ENCODE results near the gene PNMA8A. TPM values are rescaled to one million over a fixed set of nuclear protein-coding genes. Genes with fewer than 3 reads are reported as not detected.
"Not testable (repeated sequence)": the region's sequence is repeated elsewhere in the genome, so short reads cannot be mapped to it uniquely, and the experiment has no call there.

Gene PNMA8A
- total RNA-seq, 1 experiment from 2014 or later: not detected

DNA sequence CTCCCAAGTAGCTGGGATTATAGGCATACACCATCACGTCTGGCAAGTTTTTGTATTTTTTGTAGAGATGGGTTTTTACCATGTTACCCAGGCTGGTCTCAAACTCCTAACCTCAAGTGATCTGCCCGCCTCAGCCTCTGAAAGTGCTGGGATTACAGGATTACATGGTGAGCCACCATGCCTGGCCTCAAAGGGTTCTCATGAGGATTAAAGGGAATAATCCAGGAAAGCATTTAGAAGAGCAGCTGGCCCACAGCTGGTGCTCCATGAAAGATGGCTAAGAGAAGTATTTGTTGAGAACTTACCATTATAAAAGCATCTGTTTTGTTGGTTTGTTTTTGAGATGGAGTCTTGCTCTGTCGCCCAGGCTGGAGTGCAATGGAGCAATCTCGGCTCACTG is 25.5 kb upstream of the PNMA8A start:
- H3K4me3 ChIP-seq (replicated peaks in 1 of 2; ENCODE audit: low read depth in 1 of 2, low read length in 2 of 2); ATAC-seq; BruUV-seq (replicated peaks); H3K9me2 ChIP-seq (ENCODE audit: insufficient read depth); H4K20me1 ChIP-seq (ENCODE audit: insufficient read depth); H3K9ac ChIP-seq (ENCODE audit: low read length); H3K4me2 ChIP-seq (ENCODE audit: low read length); H3K9me3 ChIP-seq (ENCODE audit: control insufficient read depth in 1 of 2, insufficient read depth in 1 of 2, low read depth in 1 of 2, low read length in 2 of 2); H2AFZ ChIP-seq (ENCODE audit: low read depth, low read length, poor library complexity, severe bottlenecking); intact Hi-C loops (cut with micrococcal nuclease); CTCF ChIA-PET; H3K27ac ChIP-seq (ENCODE audit: low read depth, low read length); H3K79me2 ChIP-seq (ENCODE audit: insufficient read depth, low read length); POLR2A ChIA-PET; H3K36me3 ChIP-seq (ENCODE audit: control insufficient read depth in 1 of 2, insufficient read depth in 2 of 2, low read length in 2 of 2); DNase-seq (ENCODE audit: low read depth, low spot score); H3K4me1 ChIP-seq (ENCODE audit: control insufficient read depth in 1 of 2, insufficient read depth in 2 of 2, low read length in 2 of 2); RAD21 ChIA-PET (ENCODE audit: low non-redundant PET in 1 of 2, low total read pairs in 2 of 2, uncharacterized antibody in 2 of 2, unreplicated experiment in 2 of 2); H3K27me3 ChIP-seq (ENCODE audit: insufficient read depth, low read length): not testable (repeated sequence)

DNA sequence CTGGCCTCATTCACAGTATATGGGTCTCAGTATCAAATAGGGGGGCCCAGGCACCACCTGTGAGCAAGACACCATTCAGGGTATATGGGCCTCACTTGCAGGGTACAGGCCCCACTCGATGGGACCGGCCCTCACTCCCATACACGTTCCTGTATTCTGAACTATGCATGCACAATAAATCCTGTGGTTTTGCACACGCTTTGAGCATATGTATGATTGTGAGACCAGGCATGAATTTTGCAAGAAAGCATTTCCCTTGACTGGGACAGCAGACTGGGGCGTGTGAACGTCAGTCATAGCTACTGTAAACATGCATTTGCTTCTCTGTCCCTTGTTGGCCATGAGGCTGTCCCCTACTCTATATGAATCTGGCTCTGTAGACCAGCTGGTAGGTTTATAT is 24.9 kb upstream of the PNMA8A start:
- CTCF ChIA-PET: no interaction called here
- TF ChIP-seq FOSL1 (IDR thresholded peaks at IDR 0.05; ENCODE audit: low read depth) (no peak), ZFX (IDR thresholded peaks at IDR 0.05) (no peak), SIN3A (IDR thresholded peaks at IDR 0.05; ENCODE audit: low read depth) (no peak), JUND (IDR thresholded peaks at IDR 0.05) (no peak), SRF (IDR thresholded peaks at IDR 0.05; ENCODE audit: low read depth) (no peak), POLR2AphosphoS5 (IDR thresholded peaks at IDR 0.05; ENCODE audit: low read depth, low read length) (no peak), TCF7L2 (IDR thresholded peaks at IDR 0.05; ENCODE audit: borderline replicate concordance, extremely low read depth, insufficient read depth, insufficient read length) (no peak), EGR1 (IDR thresholded peaks at IDR 0.05; ENCODE audit: low read depth) (no peak), POLR2A (IDR thresholded peaks at IDR 0.05; ENCODE audit: borderline replicate concordance, extremely low read depth, insufficient read depth, insufficient read length) (no peak), RAD21 (IDR thresholded peaks at IDR 0.05; ENCODE audit: low read depth) (no peak), CBX3 (IDR thresholded peaks at IDR 0.05; ENCODE audit: low read depth) (no peak), YY1 (IDR thresholded peaks at IDR 0.05; ENCODE audit: extremely low read depth, insufficient replicate concordance, low read depth, low read length) (no peak), SP1 (IDR thresholded peaks at IDR 0.05; ENCODE audit: low read depth) (no peak), ELF1 (IDR thresholded peaks at IDR 0.05; ENCODE audit: borderline replicate concordance, low read depth) (no peak), EZH2 (IDR thresholded peaks at IDR 0.05) (no peak)
- TF ChIP-seq, protein P1, sequence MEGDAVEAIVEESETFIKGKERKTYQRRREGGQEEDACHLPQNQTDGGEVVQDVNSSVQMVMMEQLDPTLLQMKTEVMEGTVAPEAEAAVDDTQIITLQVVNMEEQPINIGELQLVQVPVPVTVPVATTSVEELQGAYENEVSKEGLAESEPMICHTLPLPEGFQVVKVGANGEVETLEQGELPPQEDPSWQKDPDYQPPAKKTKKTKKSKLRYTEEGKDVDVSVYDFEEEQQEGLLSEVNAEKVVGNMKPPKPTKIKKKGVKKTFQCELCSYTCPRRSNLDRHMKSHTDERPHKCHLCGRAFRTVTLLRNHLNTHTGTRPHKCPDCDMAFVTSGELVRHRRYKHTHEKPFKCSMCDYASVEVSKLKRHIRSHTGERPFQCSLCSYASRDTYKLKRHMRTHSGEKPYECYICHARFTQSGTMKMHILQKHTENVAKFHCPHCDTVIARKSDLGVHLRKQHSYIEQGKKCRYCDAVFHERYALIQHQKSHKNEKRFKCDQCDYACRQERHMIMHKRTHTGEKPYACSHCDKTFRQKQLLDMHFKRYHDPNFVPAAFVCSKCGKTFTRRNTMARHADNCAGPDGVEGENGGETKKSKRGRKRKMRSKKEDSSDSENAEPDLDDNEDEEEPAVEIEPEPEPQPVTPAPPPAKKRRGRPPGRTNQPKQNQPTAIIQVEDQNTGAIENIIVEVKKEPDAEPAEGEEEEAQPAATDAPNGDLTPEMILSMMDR (IDR thresholded peaks at IDR 0.05 in 2 of 3, conservative IDR thresholded peaks at IDR 0.05 in 1 of 3; ENCODE audit: borderline replicate concordance in 1 of 3, insufficient read depth in 1 of 3, low read depth in 2 of 3, low read length in 2 of 3): no peak
- TF ChIP-seq, protein P2, sequence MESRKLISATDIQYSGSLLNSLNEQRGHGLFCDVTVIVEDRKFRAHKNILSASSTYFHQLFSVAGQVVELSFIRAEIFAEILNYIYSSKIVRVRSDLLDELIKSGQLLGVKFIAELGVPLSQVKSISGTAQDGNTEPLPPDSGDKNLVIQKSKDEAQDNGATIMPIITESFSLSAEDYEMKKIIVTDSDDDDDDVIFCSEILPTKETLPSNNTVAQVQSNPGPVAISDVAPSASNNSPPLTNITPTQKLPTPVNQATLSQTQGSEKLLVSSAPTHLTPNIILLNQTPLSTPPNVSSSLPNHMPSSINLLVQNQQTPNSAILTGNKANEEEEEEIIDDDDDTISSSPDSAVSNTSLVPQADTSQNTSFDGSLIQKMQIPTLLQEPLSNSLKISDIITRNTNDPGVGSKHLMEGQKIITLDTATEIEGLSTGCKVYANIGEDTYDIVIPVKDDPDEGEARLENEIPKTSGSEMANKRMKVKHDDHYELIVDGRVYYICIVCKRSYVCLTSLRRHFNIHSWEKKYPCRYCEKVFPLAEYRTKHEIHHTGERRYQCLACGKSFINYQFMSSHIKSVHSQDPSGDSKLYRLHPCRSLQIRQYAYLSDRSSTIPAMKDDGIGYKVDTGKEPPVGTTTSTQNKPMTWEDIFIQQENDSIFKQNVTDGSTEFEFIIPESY (IDR thresholded peaks at IDR 0.05; ENCODE audit: extremely low read depth, insufficient replicate concordance, low read length): no peak
- TF ChIP-seq, protein P3, sequence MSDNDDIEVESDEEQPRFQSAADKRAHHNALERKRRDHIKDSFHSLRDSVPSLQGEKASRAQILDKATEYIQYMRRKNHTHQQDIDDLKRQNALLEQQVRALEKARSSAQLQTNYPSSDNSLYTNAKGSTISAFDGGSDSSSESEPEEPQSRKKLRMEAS (IDR thresholded peaks at IDR 0.05): no peak
- H3K4me1 ChIP-seq (ENCODE audit: control insufficient read depth in 1 of 2, insufficient read depth in 2 of 2, low read length in 2 of 2): peaks cover 0 to 7% of the 10 kb centered on the region in 2 experiments; a peak in 3 of 4 replicates
- ATAC-seq (no peak), DNase-seq (ENCODE audit: low read depth, low spot score) (no peak)
- no peaks in the 10 kb centered on the region for H3K79me2 ChIP-seq (ENCODE audit: insufficient read depth, low read length)
- no TSS peak for BruUV-seq (replicated peaks)
- RAD21 ChIA-PET (ENCODE audit: low non-redundant PET in 1 of 2, low total read pairs in 2 of 2, uncharacterized antibody in 2 of 2, unreplicated experiment in 2 of 2): no interaction called here
- H3K9me3 ChIP-seq (ENCODE audit: control insufficient read depth in 1 of 2, insufficient read depth in 1 of 2, low read depth in 1 of 2, low read length in 2 of 2): no peaks in the 10 kb centered on the region
- H3K9ac ChIP-seq (ENCODE audit: low read length): no peak overlapping the region
- no peak overlapping the region for H3K27ac ChIP-seq (ENCODE audit: low read depth, low read length)
- POLR2A ChIA-PET: no interaction called here
- intact Hi-C loops (cut with micrococcal nuclease): no loop called here
- no peaks in the 10 kb centered on the region for H3K36me3 ChIP-seq (ENCODE audit: control insufficient read depth in 1 of 2, insufficient read depth in 2 of 2, low read length in 2 of 2)
- H3K27me3 ChIP-seq (ENCODE audit: insufficient read depth, low read length): no peaks in the 10 kb centered on the region
- no peaks in the 10 kb centered on the region for H3K9me2 ChIP-seq (ENCODE audit: insufficient read depth)
- no peak overlapping the region for H3K4me2 ChIP-seq (ENCODE audit: low read length)
- H4K20me1 ChIP-seq (ENCODE audit: insufficient read depth): no peaks in the 10 kb centered on the region
- H3K4me3 ChIP-seq (replicated peaks in 1 of 2; ENCODE audit: low read depth in 1 of 2, low read length in 2 of 2): no peak overlapping the region
- H2AFZ ChIP-seq (ENCODE audit: low read depth, low read length, poor library complexity, severe bottlenecking): no peak overlapping the region
